ENCODE measurements around the gene FOXL2NB.

DNA sequence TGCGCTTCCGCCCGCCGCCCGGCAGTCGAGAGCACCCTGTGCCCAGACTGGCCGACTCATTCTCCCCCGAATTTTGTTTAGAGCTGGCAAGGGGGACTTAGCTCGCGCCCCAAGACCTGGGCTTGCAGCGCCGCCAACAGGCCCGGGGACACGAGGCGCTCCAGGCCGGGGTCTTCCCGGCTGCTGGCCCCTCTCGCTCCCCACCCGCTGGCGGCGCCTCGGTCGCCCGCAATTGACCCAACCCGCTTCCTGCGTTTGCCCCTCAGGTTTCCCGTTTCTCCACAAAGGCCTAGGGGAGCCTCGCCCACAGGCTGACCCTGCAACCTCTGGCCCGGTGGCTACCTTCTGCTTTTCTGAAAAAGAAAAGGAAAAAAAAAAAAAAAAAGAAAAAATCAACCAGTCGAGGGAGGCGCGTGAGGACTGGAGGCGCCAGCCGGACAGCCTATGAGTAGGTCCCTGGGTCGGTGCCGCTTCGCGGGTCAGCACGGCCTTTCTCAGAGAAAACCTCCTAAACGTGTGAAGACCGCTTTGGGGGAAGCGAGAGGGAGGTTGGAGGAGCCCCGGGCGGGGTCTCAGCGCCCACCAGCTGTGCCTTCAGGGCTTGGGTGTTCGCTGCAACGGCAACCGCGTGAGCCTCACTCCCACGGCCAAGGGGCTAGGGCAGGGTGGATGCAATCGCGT, 7.3 kb upstream of the FOXL2NB start:
- TF ChIP-seq CTCF (IDR thresholded peaks at IDR 0.05) (no peak), POLR2A (IDR thresholded peaks at IDR 0.05) (no peak), POLR2AphosphoS5 (IDR thresholded peaks at IDR 0.05) (no peak), EP300 (IDR thresholded peaks at IDR 0.05; ENCODE audit: low read depth) (no peak)

Measured in transverse colon (tissue), 4 donors.